NCI-H82 treated with DMSO at 0.1 percent for 48 hours (cell line): Measurements from ENCODE around the gene DMRTA1.
A peak's percentile ranks its signal among the peaks of the same experiment; 100 is the strongest.
"Not testable (repeated sequence)": the region's sequence is repeated elsewhere in the genome, so short reads cannot be mapped to it uniquely, and the experiment has no call there.

Source experiments
- DNase-seq: peaks from one replicate; lab custom pipeline; 2025; ENCODE audit not compliant: unreplicated experiment; lab: John Stamatoyannopoulos, UW

The DMRTA1 gene

GRCh38 chr9:22455181-22455580 is 8.6 kb downstream of the DMRTA1 start:
- no peak for DNase-seq

- DNase-seq: no peak
These were observed 10.8 kb downstream of the DMRTA1 start for GRCh38 chr9:22457448-22457847.

GRCh38 chr9:22463205-22463604 is 16.6 kb downstream of the DMRTA1 start:
- DNase-seq: no peak

GRCh38 chr9:22469928-22470544 is 23.4 kb downstream of the DMRTA1 start:
- DNase-seq: peak; percentile 53

- no peak for DNase-seq
These were observed 34.9 kb downstream of the DMRTA1 start for GRCh38 chr9:22481566-22481965.

- DNase-seq: no peak
These were observed 37.0 kb downstream of the DMRTA1 start for GRCh38 chr9:22483528-22484070.

GRCh38 chr9:22496197-22496596 is 49.6 kb downstream of the DMRTA1 start:
- not testable (repeated sequence) for DNase-seq
